Measurements from ENCODE around the gene CTBP2.

GRCh38 chr10:125106586-125106985, 53.8 kb downstream of the CTBP2 start:
- no peak for TF ChIP-seq POLR2AphosphoS5 (IDR thresholded peaks at IDR 0.05)
- TF ChIP-seq CTCF (IDR thresholded peaks at IDR 0.05), result no peak
- no peak for TF ChIP-seq POLR2A (IDR thresholded peaks at IDR 0.05)
- no peak for TF ChIP-seq EP300 (IDR thresholded peaks at IDR 0.05)

All from stomach (tissue), 4 donors.